ENCODE data around the gene CABP1. TPM values are rescaled to one million over a fixed set of nuclear protein-coding genes. Genes with fewer than 3 reads are reported as not detected.
A peak's percentile ranks its signal among the peaks of the same experiment; 100 is the strongest.

CABP1 gene
- total and polyA plus RNA-seq, 9 donors = 1.2 to 2.7 (median 2.3) TPM

GRCh38 chr12:120710031-120710804 lies 69.8 kb downstream of the CABP1 start, which contains the start of gene UNC119B:
TSS of gene UNC119B (plus strand) at chr12:120710458. CDS start at chr12:120710475, 17 bp downstream.
- H3K4me1 ChIP-seq (ENCODE audit: control insufficient read depth, insufficient read depth, low read length) = peaks cover 17% of the 10 kb centered on the region
- H3K36me3 ChIP-seq (ENCODE audit: control insufficient read depth, insufficient read depth, low read length) = peaks cover 24% of the 10 kb centered on the region
- H3K27me3 ChIP-seq (ENCODE audit: control insufficient read depth, insufficient read depth, low read length) = no peaks in the 10 kb centered on the region
- peak; percentile 83 for DNase-seq
- peak within 1 kb of the TSS; percentile 72 for H3K4me3 ChIP-seq (ENCODE audit: low read length)
- WGBS (ENCODE audit: insufficient coverage) = under 1% methylated on average over 67 of the region's 76 CpGs
- peak within 1 kb of the TSS; percentile 78 for H3K27ac ChIP-seq (ENCODE audit: low read length)
- H3K9me3 ChIP-seq (replicated peaks; ENCODE audit: control insufficient read depth, low read depth, low read length) = no peaks in the 10 kb centered on the region

DNA sequence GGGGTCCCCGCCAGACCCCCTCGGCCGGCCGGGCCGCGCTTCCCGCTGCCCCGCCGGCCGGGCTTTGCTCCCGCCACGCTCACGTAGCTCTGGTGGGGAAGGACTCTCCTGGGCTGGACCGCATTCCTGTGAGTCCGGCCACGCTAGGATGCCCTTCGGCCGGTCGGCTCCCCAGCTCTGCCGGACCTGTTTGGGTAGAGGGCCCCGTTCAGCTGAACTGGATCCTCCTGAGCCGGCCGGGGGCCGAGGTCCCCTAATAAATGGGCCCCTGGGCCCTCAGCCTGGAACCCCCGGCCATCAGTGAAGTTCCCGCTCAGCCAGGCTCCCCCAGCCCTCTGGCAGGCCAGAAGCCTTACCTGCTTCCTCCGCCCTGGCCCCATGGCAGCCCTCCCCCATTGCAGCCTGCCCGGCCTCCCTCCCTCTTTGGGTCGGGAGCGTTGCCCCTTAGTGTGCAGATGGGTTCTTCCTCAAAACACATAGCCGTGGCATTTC lies 70.4 kb downstream of the CABP1 start:
- no peaks in the 10 kb centered on the region for H3K27me3 ChIP-seq (ENCODE audit: control insufficient read depth, insufficient read depth, low read length)
- H3K9me3 ChIP-seq (replicated peaks; ENCODE audit: control insufficient read depth, low read depth, low read length) = no peaks in the 10 kb centered on the region
- under 1% methylated on average over 25 of the region's 31 CpGs for WGBS (ENCODE audit: insufficient coverage)
- peaks cover 24% of the 10 kb centered on the region for H3K36me3 ChIP-seq (ENCODE audit: control insufficient read depth, insufficient read depth, low read length)
- no peak for DNase-seq
- peak overlapping the region; percentile 75 for H3K27ac ChIP-seq (ENCODE audit: low read length)
- H3K4me3 ChIP-seq (ENCODE audit: low read length) = peak overlapping the region; percentile 72
- H3K4me1 ChIP-seq (ENCODE audit: control insufficient read depth, insufficient read depth, low read length) = peaks cover 17% of the 10 kb centered on the region

GRCh38 chr12:120711411-120711810 lies 71.0 kb downstream of the CABP1 start:
- no peak for DNase-seq
- peaks cover 17% of the 10 kb centered on the region for H3K4me1 ChIP-seq (ENCODE audit: control insufficient read depth, insufficient read depth, low read length)
- H3K9me3 ChIP-seq (replicated peaks; ENCODE audit: control insufficient read depth, low read depth, low read length) = no peaks in the 10 kb centered on the region
- peak overlapping the region; percentile 72 for H3K4me3 ChIP-seq (ENCODE audit: low read length)
- H3K27ac ChIP-seq (ENCODE audit: low read length) = no peak overlapping the region
- H3K36me3 ChIP-seq (ENCODE audit: control insufficient read depth, insufficient read depth, low read length) = peaks cover 30% of the 10 kb centered on the region
- H3K27me3 ChIP-seq (ENCODE audit: control insufficient read depth, insufficient read depth, low read length) = no peaks in the 10 kb centered on the region
- 33% methylated on average over 3 of the region's 6 CpGs for WGBS (ENCODE audit: insufficient coverage)

DNA sequence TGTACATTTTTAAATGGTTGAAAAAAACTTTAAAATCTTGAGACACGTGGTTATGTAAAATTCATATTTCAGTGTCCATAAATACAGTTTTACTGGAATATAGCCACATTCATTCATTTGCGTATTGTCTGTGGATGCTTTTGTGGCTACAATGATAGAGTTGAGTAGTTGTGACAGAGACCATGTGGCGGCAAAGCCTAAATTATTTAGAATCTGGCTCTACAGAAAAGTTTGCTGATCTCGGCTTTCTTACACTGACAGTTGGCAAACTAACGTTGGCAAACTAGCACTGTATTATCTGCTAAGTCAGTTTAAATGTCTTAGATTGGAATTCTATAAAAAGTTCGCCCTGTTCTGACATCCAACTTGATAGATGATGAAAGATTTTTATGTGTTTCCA lies 72.2 kb downstream of the CABP1 start:
- Histone ChIP-seq H3K36me3 (ENCODE audit: control insufficient read depth, insufficient read depth, low read length) (peaks cover 39% of the 10 kb centered on the region), H3K4me3 (ENCODE audit: low read length) (no peak overlapping the region), H3K27ac (ENCODE audit: low read length) (no peak overlapping the region), H3K9me3 (replicated peaks; ENCODE audit: control insufficient read depth, low read depth, low read length) (no peaks in the 10 kb centered on the region), H3K4me1 (ENCODE audit: control insufficient read depth, insufficient read depth, low read length) (peaks cover 17% of the 10 kb centered on the region), H3K27me3 (ENCODE audit: control insufficient read depth, insufficient read depth, low read length) (no peaks in the 10 kb centered on the region)
- 69% methylated on average over 3 of the region's 6 CpGs for WGBS (ENCODE audit: insufficient coverage)
- no peak for DNase-seq

DNA sequence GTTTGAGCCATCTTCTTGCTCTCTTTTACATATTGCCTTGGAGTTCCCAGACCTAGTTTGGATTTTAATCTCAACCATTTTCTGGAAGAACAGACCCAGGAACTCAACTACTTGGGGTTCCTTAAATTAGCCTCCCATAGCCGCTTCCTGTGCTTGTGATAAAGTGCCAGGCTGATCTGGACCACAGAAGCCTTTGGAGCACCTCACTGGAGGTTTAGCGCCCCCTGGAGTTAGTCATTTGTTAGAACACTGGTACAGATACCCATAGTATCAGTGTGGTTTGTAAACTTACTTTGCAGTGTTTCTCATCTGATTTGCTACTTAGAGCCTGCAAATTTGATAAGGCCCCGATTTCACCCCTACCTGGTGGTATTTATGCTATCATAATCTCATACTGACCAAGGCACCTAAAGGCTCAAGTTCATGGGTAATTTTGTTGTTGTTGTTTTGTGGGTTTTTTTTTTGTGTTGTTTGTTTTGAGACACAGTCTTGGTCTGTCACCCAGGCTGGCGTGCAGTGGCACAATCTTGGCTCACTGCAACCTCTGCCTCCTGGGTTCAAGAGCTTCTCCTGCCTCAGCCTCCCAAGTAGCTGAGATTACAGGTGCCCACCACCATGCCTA lies 73.5 kb downstream of the CABP1 start:
- H3K27ac ChIP-seq (ENCODE audit: low read length) = no peak overlapping the region
- peaks cover 51% of the 10 kb centered on the region for H3K36me3 ChIP-seq (ENCODE audit: control insufficient read depth, insufficient read depth, low read length)
- WGBS (ENCODE audit: insufficient coverage) = no CpG with 5 or more reads among the region's 4 CpGs
- H3K4me3 ChIP-seq (ENCODE audit: low read length) = no peak overlapping the region
- DNase-seq = peak; percentile 88
- H3K9me3 ChIP-seq (replicated peaks; ENCODE audit: control insufficient read depth, low read depth, low read length) = no peaks in the 10 kb centered on the region
- no peaks in the 10 kb centered on the region for H3K27me3 ChIP-seq (ENCODE audit: control insufficient read depth, insufficient read depth, low read length)
- peaks cover 17% of the 10 kb centered on the region for H3K4me1 ChIP-seq (ENCODE audit: control insufficient read depth, insufficient read depth, low read length)

Other genes starting within 250 kb of the CABP1 start
- gene COX6A1, start 202.5 kb upstream of the CABP1 start, total RNA-seq = 211 TPM
- 100 to 1,000 TPM; 105 to 149 (median 129) TPM for gene COX6A1, start 202.5 kb upstream of the CABP1 start, polyA plus RNA-seq (ENCODE audit: insufficient read depth in 1 of 8, insufficient read length in 8 of 8, low replicate concordance in 1 of 8)
- 26.6 TPM for gene TRIAP1, start 194.2 kb upstream of the CABP1 start, total RNA-seq
- 10 to 100 TPM; 30.0 to 37.7 (median 34.1) TPM for gene TRIAP1, start 194.2 kb upstream of the CABP1 start, polyA plus RNA-seq (ENCODE audit: insufficient read depth in 1 of 8, insufficient read length in 8 of 8, low replicate concordance in 1 of 8)
- 21.6 TPM for gene GATC, start 194.2 kb upstream of the CABP1 start, total RNA-seq
- gene GATC, start 194.2 kb upstream of the CABP1 start, polyA plus RNA-seq (ENCODE audit: insufficient read depth in 1 of 8, insufficient read length in 8 of 8, low replicate concordance in 1 of 8) = 10 to 100 TPM; 12.1 to 18.8 (median 14.7) TPM
- 71.6 TPM for gene SRSF9, start 170.9 kb upstream of the CABP1 start, total RNA-seq
- gene SRSF9, start 170.9 kb upstream of the CABP1 start, polyA plus RNA-seq (ENCODE audit: insufficient read depth in 1 of 8, insufficient read length in 8 of 8, low replicate concordance in 1 of 8) = 100 to 1,000 TPM in 5 of 8 donors, 10 to 100 TPM in 3; 82.3 to 123 (median 103) TPM
- gene DYNLL1, start 144.5 kb upstream of the CABP1 start, total RNA-seq = 228 TPM
- 100 to 1,000 TPM; 298 to 403 (median 359) TPM for gene DYNLL1, start 144.5 kb upstream of the CABP1 start, polyA plus RNA-seq (ENCODE audit: insufficient read depth in 1 of 8, insufficient read length in 8 of 8, low replicate concordance in 1 of 8)
- gene COQ5, start 111.5 kb upstream of the CABP1 start, total RNA-seq = 34.5 TPM
- gene COQ5, start 111.5 kb upstream of the CABP1 start, polyA plus RNA-seq (ENCODE audit: insufficient read depth in 1 of 8, insufficient read length in 8 of 8, low replicate concordance in 1 of 8) = 10 to 100 TPM; 32.7 to 42.3 (median 36.9) TPM
- 80.8 TPM for gene RNF10, start 106.3 kb upstream of the CABP1 start, total RNA-seq
- 100 to 1,000 TPM; 151 to 203 (median 171) TPM for gene RNF10, start 106.3 kb upstream of the CABP1 start, polyA plus RNA-seq (ENCODE audit: insufficient read depth in 1 of 8, insufficient read length in 8 of 8, low replicate concordance in 1 of 8)
- gene POP5, start 59.2 kb upstream of the CABP1 start, total RNA-seq = 30.3 TPM
- gene POP5, start 59.2 kb upstream of the CABP1 start, polyA plus RNA-seq (ENCODE audit: insufficient read depth in 1 of 8, insufficient read length in 8 of 8, low replicate concordance in 1 of 8) = 10 to 100 TPM; 22.2 to 31.4 (median 24.8) TPM
- 70.2 TPM for gene MLEC, start 46.5 kb downstream of the CABP1 start, total RNA-seq
- 10 to 100 TPM; 60.5 to 98.4 (median 81.7) TPM for gene MLEC, start 46.5 kb downstream of the CABP1 start, polyA plus RNA-seq (ENCODE audit: insufficient read depth in 1 of 8, insufficient read length in 8 of 8, low replicate concordance in 1 of 8)
- 6.0 TPM for gene UNC119B, start 69.8 kb downstream of the CABP1 start, total RNA-seq
- gene UNC119B, start 69.8 kb downstream of the CABP1 start, polyA plus RNA-seq (ENCODE audit: insufficient read depth in 1 of 8, insufficient read length in 8 of 8, low replicate concordance in 1 of 8) = 10 to 100 TPM; 12.6 to 21.6 (median 15.6) TPM
- 20.6 TPM for gene ACADS, start 85.2 kb downstream of the CABP1 start, total RNA-seq
- gene ACADS, start 85.2 kb downstream of the CABP1 start, polyA plus RNA-seq (ENCODE audit: insufficient read depth in 1 of 8, insufficient read length in 8 of 8, low replicate concordance in 1 of 8) = 10 to 100 TPM; 13.1 to 22.7 (median 18.9) TPM

All from muscle of leg (tissue), 11 donors.